Astrocyte (in vitro differentiated cells and primary cell): ENCODE results near the gene ANP32D.
"Not testable (repeated sequence)": the region's sequence is repeated elsewhere in the genome, so short reads cannot be mapped to it uniquely, and the experiment has no call there.

ENCODE experiments used
- EZH2 ChIP-seq: IDR thresholded peaks from 2 replicates; pipeline ENCODE4 v1.6.1; 2012; ENCODE audit warnings: mild to moderate bottlenecking, low read length, inconsistent platforms; ENCODE audit not compliant: insufficient read depth
- TF ChIP-seq, protein P1 (sequence below): IDR thresholded peaks from 2 replicates; pipeline ENCODE4 v1.5.1; 2011; ENCODE audit warnings: low read depth, mild to moderate bottlenecking, inconsistent platforms, low read length, moderate library complexity; ENCODE audit not compliant: insufficient read depth

DNA sequence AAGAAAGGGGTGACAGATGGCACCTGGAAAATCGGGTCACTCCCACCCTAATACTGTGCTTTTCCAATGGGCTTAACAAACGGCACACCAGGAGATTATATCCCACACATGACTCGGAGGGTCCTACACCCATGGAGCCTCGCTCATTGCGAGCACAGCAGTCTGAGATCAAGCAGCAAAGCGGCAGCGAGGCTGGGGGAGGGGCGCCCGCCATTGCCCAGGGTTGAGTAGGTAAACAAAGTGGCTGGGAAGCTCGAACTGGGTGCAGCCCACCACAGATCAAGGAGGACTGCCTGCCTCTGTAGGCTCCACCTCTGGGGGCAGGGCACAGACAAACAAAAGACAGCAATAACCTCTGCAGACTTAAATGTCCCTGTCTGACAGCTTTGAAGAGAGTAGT, 38.3 kb upstream of the ANP32D start:
- TF ChIP-seq EZH2: not testable (repeated sequence)
- TF ChIP-seq, protein P1, sequence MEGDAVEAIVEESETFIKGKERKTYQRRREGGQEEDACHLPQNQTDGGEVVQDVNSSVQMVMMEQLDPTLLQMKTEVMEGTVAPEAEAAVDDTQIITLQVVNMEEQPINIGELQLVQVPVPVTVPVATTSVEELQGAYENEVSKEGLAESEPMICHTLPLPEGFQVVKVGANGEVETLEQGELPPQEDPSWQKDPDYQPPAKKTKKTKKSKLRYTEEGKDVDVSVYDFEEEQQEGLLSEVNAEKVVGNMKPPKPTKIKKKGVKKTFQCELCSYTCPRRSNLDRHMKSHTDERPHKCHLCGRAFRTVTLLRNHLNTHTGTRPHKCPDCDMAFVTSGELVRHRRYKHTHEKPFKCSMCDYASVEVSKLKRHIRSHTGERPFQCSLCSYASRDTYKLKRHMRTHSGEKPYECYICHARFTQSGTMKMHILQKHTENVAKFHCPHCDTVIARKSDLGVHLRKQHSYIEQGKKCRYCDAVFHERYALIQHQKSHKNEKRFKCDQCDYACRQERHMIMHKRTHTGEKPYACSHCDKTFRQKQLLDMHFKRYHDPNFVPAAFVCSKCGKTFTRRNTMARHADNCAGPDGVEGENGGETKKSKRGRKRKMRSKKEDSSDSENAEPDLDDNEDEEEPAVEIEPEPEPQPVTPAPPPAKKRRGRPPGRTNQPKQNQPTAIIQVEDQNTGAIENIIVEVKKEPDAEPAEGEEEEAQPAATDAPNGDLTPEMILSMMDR: not testable (repeated sequence)
